SK-N-SH (cell line): ENCODE measurements around the gene CISD2. TPM values are rescaled to one million over a fixed set of nuclear protein-coding genes. Genes with fewer than 3 reads are reported as not detected.
"Not testable (repeated sequence)": the region's sequence is repeated elsewhere in the genome, so short reads cannot be mapped to it uniquely, and the experiment has no call there.

Experiments used
- CTCF ChIA-PET: fragments of 300-600, 350-600 bp; formaldehyde crosslinking; extraction: SDS; loops from one replicate; lab custom pipeline; 2021; lab: Yijun Ruan, JAX
- POLR2A ChIA-PET: fragments of 350-600 bp; sonication (Branson Sonifier 250); formaldehyde crosslinking; extraction: SDS; loops from one replicate; lab custom pipeline; 2020; ENCODE audit warnings: antibody characterized with exemption, inconsistent platforms; lab: Yijun Ruan, JAX
- DNase-seq: peaks from one replicate; pipeline ENCODE4 v3.0.0; 2012
- H2AFZ ChIP-seq: fragments of 200-600 bp; sonication (generic); 2 replicates; pipeline ENCODE4 v1.8.1; 2016; ENCODE audit warnings: antibody characterized with exemption, mild to moderate bottlenecking, low read depth
- H3F3A ChIP-seq: fragments of 200-600 bp; sonication (generic); replicated peaks from 2 replicates; pipeline ENCODE3; 2016; ENCODE audit warnings: antibody characterized with exemption, mild to moderate bottlenecking; ENCODE audit not compliant: insufficient read depth
- H3K27ac ChIP-seq, 2 experiments: fragments of 200-500 bp in 1 of 2; fragments of 200-600 bp in 1 of 2; sonication (Bioruptor generic) in 1 of 2; sonication (generic), shearing (Covaris generic) in 1 of 2; 2 replicates each; pipeline versions ENCODE4 v1.5.1 to v1.6.1; 2014 to 2016; ENCODE audit warnings: low read depth in 2 of 2, inconsistent platforms in 1 of 2, low read length in 1 of 2, mild to moderate bottlenecking in 1 of 2, mixed read lengths in 1 of 2
- H3K27me3 ChIP-seq: fragments of 200-600 bp; sonication (generic), shearing (Covaris generic); 2 replicates; pipeline ENCODE4 v1.6.1; 2016; ENCODE audit warnings: mixed run types; ENCODE audit not compliant: insufficient read depth
- H3K36me3 ChIP-seq, 2 experiments: fragments of 200-500 bp in 1 of 2; fragments of 200-600 bp in 1 of 2; sonication (Bioruptor generic) in 1 of 2; sonication (generic) in 1 of 2; replicated peaks in 1 of 2; 2 replicates each; pipeline versions ENCODE3 to v1.5.1; 2014 to 2016; ENCODE audit warnings: low read length in 1 of 2, mild to moderate bottlenecking in 1 of 2; ENCODE audit not compliant: insufficient read depth in 2 of 2, control insufficient read depth in 1 of 2
- H3K4me1 ChIP-seq, 2 experiments: fragments of 200-500 bp in 1 of 2; fragments of 200-600 bp in 1 of 2; sonication (Bioruptor generic) in 1 of 2; sonication (generic), shearing (Covaris generic) in 1 of 2; 2 replicates each; pipeline versions ENCODE4 v1.5.1 to v1.6.1; 2014 to 2016; ENCODE audit warnings: low read depth in 1 of 2, low read length in 1 of 2, mixed run types in 1 of 2; ENCODE audit not compliant: insufficient read depth in 2 of 2, control insufficient read depth in 1 of 2
- H3K4me2 ChIP-seq: fragments of 200-600 bp; sonication (generic), shearing (Covaris generic); 2 replicates; pipeline ENCODE4 v1.6.1; 2017; ENCODE audit warnings: mixed run types
- H3K4me3 ChIP-seq, 2 experiments: fragments of 200-500 bp in 1 of 2; fragments of 200-600 bp in 1 of 2; sonication (Bioruptor generic) in 1 of 2; sonication (generic), shearing (Covaris generic) in 1 of 2; 2 replicates each; pipeline versions ENCODE4 v1.5.1 to v1.8.1; 2014 to 2016; ENCODE audit warnings: low read depth in 2 of 2, inconsistent platforms in 1 of 2, low read length in 1 of 2, mild to moderate bottlenecking in 1 of 2, mixed read lengths in 1 of 2, moderate library complexity in 1 of 2
- H3K79me2 ChIP-seq: fragments of 200-600 bp; sonication (generic); 2 replicates; pipeline ENCODE4 v1.8.1; 2017; ENCODE audit warnings: mild to moderate bottlenecking; ENCODE audit not compliant: insufficient read depth
- H3K9ac ChIP-seq: fragments of 200-600 bp; sonication (generic); 2 replicates; pipeline ENCODE4 v1.6.1; 2017; ENCODE audit warnings: mixed run types
- H3K9me2 ChIP-seq: fragments of 200-600 bp; sonication (generic); 2 replicates; pipeline ENCODE4 v1.6.1; 2017; ENCODE audit warnings: mixed run types
- H3K9me3 ChIP-seq: fragments of 200-600 bp; sonication (generic); 2 replicates; pipeline ENCODE4 v1.6.1; 2017; ENCODE audit warnings: mixed run types, mild to moderate bottlenecking, moderate library complexity
- H4K20me1 ChIP-seq: fragments of 200-600 bp; sonication (generic); 2 replicates; pipeline ENCODE4 v1.6.1; 2017; ENCODE audit warnings: mild to moderate bottlenecking, mixed run types; ENCODE audit not compliant: insufficient read depth
- CHD2 ChIP-seq: fragments of 150-350 bp; IDR thresholded peaks from 2 replicates; pipeline ENCODE4 v1.6.1; 2018; ENCODE audit warnings: low read length; ENCODE audit not compliant: partially characterized antibody
- EZH2phosphoT487 ChIP-seq: fragments of 200-600 bp; sonication (generic); IDR thresholded peaks from 2 replicates; pipeline ENCODE4 v1.6.1; 2017; ENCODE audit warnings: low read depth, mixed run types, mild to moderate bottlenecking, antibody characterized with exemption, moderate library complexity, borderline replicate concordance
- FOXJ3 ChIP-seq: sonication (generic); formaldehyde crosslinking; IDR thresholded peaks from 2 replicates; pipeline ENCODE4 v1.5.1; 2020; ENCODE audit warnings: mild to moderate bottlenecking, missing genetic modification reagents
- GABPA ChIP-seq: IDR thresholded peaks from 2 replicates; pipeline ENCODE4 v1.4.0; 2012; ENCODE audit warnings: low read depth, mild to moderate bottlenecking
- JUND ChIP-seq: IDR thresholded peaks from 2 replicates; pipeline ENCODE4 v1.4.0; 2012
- MEF2A ChIP-seq: IDR thresholded peaks from 2 replicates; pipeline ENCODE4 v1.4.0; 2012; ENCODE audit warnings: low read depth, borderline replicate concordance
- NFIC ChIP-seq: IDR thresholded peaks from 2 replicates; pipeline ENCODE4 v1.4.0; 2012; ENCODE audit warnings: borderline replicate concordance
- NRF1 ChIP-seq: IDR thresholded peaks from 2 replicates; pipeline ENCODE4 v1.6.1; 2012; ENCODE audit warnings: low read depth, mild to moderate bottlenecking, low read length
- POLR2AphosphoS5 ChIP-seq: IDR thresholded peaks from 2 replicates; pipeline ENCODE4 v1.6.1; 2012; ENCODE audit warnings: low read depth, low read length
- RXRA ChIP-seq: IDR thresholded peaks from 2 replicates; pipeline ENCODE4 v1.4.0; 2012; ENCODE audit warnings: low read depth, mild to moderate bottlenecking, borderline replicate concordance
- SIN3A ChIP-seq: IDR thresholded peaks from 2 replicates; pipeline ENCODE4 v1.6.1; 2012; ENCODE audit warnings: low read depth, mild to moderate bottlenecking, low read length, moderate library complexity, borderline replicate concordance
- TCF12 ChIP-seq: IDR thresholded peaks from 2 replicates; pipeline ENCODE4 v1.4.0; 2012
- WGBS: methylation state at CpG from one replicate; pipeline ENCODE4 v1.1.6; 2017; ENCODE audit warnings: low lambda C conversion rate; 5-methylcytosine and 5-hydroxymethylcytosine counted together
- polyA plus RNA-seq, 3 experiments: library from polyadenylated mRNA; depleted of rRNA; stranded (reverse); fragments of >200 nt; gene quantifications; 2 replicates each; pipeline ENCODE4 v1.2.3, GENCODE V29; 2012
- small RNA-seq, 7 experiments: library from RNA; depleted of rRNA; stranded (forward); fragments of <200 nt; gene quantifications; one replicate each; pipeline ENCODE3, GENCODE V24; 2012
- TF ChIP-seq, protein P1 (sequence below): fragments of 150-350 bp; IDR thresholded peaks from 2 replicates; pipeline ENCODE4 v1.6.1; 2016; ENCODE audit warnings: mild to moderate bottlenecking, low read depth, low read length
- TF ChIP-seq, protein P2 (sequence below): IDR thresholded peaks from 2 replicates; pipeline ENCODE4 v1.4.0; 2012; ENCODE audit warnings: low read depth, borderline replicate concordance

The CISD2 gene
- polyA plus RNA-seq, 1 of the 3 experiments (the other 2 are of a cell fraction): 21.4 TPM

DNA sequence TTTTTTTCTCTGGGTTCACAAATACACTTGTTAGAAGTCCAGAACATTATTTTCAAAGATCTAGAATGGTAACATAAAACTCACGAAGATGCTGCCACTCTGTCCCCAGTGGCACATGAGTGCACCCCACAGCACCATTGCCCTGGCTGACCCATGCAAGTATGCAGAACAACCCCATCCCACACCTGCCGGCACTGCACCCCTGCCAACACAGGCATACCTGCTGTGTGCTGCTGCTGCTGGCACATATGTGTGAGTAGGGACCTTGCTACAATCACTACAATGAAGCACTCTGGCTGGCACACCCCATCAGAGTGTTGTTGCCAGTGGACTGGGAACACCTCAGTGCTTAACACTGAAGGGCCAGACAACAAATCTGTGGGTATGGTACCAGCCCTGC lies 66.9 kb downstream of the CISD2 start:
- Histone ChIP-seq H3K4me2 (no peak overlapping the region), H3K27ac (no peak overlapping the region), H3K9me3 (no peaks in the 10 kb centered on the region), H3K4me1 (no peaks in the 10 kb centered on the region), H3K27me3 (no peaks in the 10 kb centered on the region), H2AFZ (no peak overlapping the region), H3K79me2 (no peaks in the 10 kb centered on the region), H3K36me3 (no peaks in the 10 kb centered on the region), H3K4me3 (no peak overlapping the region), H3K9me2 (no peaks in the 10 kb centered on the region), H3F3A (peaks cover 3% of the 10 kb centered on the region), H4K20me1 (no peaks in the 10 kb centered on the region), H3K9ac (no peak overlapping the region)
- DNase-seq: no peak
- ChIA-PET CTCF (no interaction called here), POLR2A (no interaction called here)
- WGBS: 71% methylated on average over 2 of the region's 2 CpGs
- TF ChIP-seq MEF2A (no peak), GABPA (no peak), TCF12 (no peak), EZH2phosphoT487 (no peak), CHD2 (no peak), RXRA (no peak), JUND (no peak), POLR2AphosphoS5 (no peak), NRF1 (no peak), FOXJ3 (CRISPR knock-in tag) (no peak), SIN3A (no peak), NFIC (no peak)
- TF ChIP-seq, protein P1, sequence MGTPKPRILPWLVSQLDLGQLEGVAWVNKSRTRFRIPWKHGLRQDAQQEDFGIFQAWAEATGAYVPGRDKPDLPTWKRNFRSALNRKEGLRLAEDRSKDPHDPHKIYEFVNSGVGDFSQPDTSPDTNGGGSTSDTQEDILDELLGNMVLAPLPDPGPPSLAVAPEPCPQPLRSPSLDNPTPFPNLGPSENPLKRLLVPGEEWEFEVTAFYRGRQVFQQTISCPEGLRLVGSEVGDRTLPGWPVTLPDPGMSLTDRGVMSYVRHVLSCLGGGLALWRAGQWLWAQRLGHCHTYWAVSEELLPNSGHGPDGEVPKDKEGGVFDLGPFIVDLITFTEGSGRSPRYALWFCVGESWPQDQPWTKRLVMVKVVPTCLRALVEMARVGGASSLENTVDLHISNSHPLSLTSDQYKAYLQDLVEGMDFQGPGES: no peak
- TF ChIP-seq, protein P2, sequence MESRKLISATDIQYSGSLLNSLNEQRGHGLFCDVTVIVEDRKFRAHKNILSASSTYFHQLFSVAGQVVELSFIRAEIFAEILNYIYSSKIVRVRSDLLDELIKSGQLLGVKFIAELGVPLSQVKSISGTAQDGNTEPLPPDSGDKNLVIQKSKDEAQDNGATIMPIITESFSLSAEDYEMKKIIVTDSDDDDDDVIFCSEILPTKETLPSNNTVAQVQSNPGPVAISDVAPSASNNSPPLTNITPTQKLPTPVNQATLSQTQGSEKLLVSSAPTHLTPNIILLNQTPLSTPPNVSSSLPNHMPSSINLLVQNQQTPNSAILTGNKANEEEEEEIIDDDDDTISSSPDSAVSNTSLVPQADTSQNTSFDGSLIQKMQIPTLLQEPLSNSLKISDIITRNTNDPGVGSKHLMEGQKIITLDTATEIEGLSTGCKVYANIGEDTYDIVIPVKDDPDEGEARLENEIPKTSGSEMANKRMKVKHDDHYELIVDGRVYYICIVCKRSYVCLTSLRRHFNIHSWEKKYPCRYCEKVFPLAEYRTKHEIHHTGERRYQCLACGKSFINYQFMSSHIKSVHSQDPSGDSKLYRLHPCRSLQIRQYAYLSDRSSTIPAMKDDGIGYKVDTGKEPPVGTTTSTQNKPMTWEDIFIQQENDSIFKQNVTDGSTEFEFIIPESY: no peak

DNA sequence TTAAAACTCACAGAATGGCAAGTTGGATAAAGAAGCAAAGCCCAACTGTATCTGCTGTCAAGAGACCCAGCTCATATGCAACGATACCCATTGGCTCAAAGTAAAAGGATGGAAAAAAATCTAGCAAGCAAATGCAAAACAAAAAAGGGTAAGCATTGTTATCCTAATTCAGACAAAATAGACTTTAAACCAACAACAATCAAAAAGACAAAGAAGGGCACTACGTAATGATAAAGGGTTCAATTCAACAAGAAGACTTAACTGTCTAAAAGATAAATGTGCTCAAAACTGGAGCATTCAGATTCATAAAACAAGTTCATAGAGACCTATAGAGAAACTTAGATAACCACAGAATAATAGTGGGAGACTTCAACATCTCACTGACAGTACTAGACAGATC lies 69.3 kb downstream of the CISD2 start:
- H3F3A ChIP-seq, H3K9ac ChIP-seq, POLR2A ChIA-PET, CTCF ChIA-PET, DNase-seq, H3K9me3 ChIP-seq, H4K20me1 ChIP-seq, H3K79me2 ChIP-seq, H3K27ac ChIP-seq, H3K4me2 ChIP-seq, H2AFZ ChIP-seq, H3K36me3 ChIP-seq, H3K9me2 ChIP-seq, H3K27me3 ChIP-seq, H3K4me3 ChIP-seq, H3K4me1 ChIP-seq: not testable (repeated sequence)
- WGBS: 67% methylated on average over 2 of the region's 2 CpGs

Small RNA genes within 50 kb of the gene (small RNA-seq; reads per million reads assigned to genes)
- 0 reads per million in 7 experiments for gene RNU7-151P

Other genes with a start within 250 kb of the CISD2 start
- 12.0 and 13.4 TPM in 2 replicates for gene MANBA, start 108.0 kb upstream of the CISD2 start, polyA plus RNA-seq (2012; rRNA removed)
- gene UBE2D3, start 41.4 kb upstream of the CISD2 start, polyA plus RNA-seq (2012; rRNA removed): 199 and 216 TPM in 2 replicates
- gene SLC9B1, start 150.7 kb downstream of the CISD2 start, polyA plus RNA-seq (2012; rRNA removed): 0.21 and 0.37 TPM in 2 replicates
- gene SLC9B2, start 207.8 kb downstream of the CISD2 start, polyA plus RNA-seq (2012; rRNA removed): 11.2 and 16.0 TPM in 2 replicates
- gene BDH2, start 230.8 kb downstream of the CISD2 start, polyA plus RNA-seq (2012; rRNA removed): 57.8 and 95.4 TPM in 2 replicates